CD14-positive monocyte (primary cell): ENCODE results near the gene LYZL1. TPM values are rescaled to one million over a fixed set of nuclear protein-coding genes. Genes with fewer than 3 reads are reported as not detected.

Experiments
- DNase-seq, 3 donors: peaks; one replicate each; pipeline ENCODE4 v3.0.0-alpha.2; 2011 to 2022
- H2AFZ ChIP-seq: 2 replicates; pipeline ENCODE4 v1.6.0; 2012; ENCODE audit warnings: mild to moderate bottlenecking, low read depth, low read length, inconsistent platforms; ENCODE audit not compliant: insufficient read depth, poor library complexity, severe bottlenecking
- H3K27ac ChIP-seq, 2 donors: 1 replicate in 1 of 2; 2 replicates in 1 of 2; pipeline ENCODE4 v1.5.1; 2012 to 2013; ENCODE audit warnings: low read length in 2 of 2, control low read depth in 1 of 2, inconsistent platforms in 1 of 2, low read depth in 1 of 2, mild to moderate bottlenecking in 1 of 2
- H3K27me3 ChIP-seq, 2 donors: one replicate each; pipeline versions ENCODE4 v1.6.0 to v1.6.1; 2011 to 2013; ENCODE audit warnings: low read length in 2 of 2; ENCODE audit not compliant: control insufficient read depth in 2 of 2, insufficient read depth in 2 of 2
- H3K36me3 ChIP-seq, 2 donors: replicated peaks in 1 of 2; 1 replicate in 1 of 2; 2 replicates in 1 of 2; pipeline versions ENCODE4 v1.5.1 to v1.6.1; 2012 to 2013; ENCODE audit warnings: low read length in 2 of 2, control low read depth in 1 of 2, inconsistent platforms in 1 of 2, mild to moderate bottlenecking in 1 of 2; ENCODE audit not compliant: insufficient read depth in 2 of 2, control insufficient read depth in 1 of 2
- H3K4me1 ChIP-seq, 2 donors: 1 replicate in 1 of 2; 2 replicates in 1 of 2; pipeline versions ENCODE4 v1.5.1 to v1.6.1; 2012 to 2013; ENCODE audit warnings: low read length in 2 of 2, control low read depth in 1 of 2, inconsistent platforms in 1 of 2, mild to moderate bottlenecking in 1 of 2, moderate library complexity in 1 of 2; ENCODE audit not compliant: insufficient read depth in 2 of 2, control insufficient read depth in 1 of 2
- H3K4me2 ChIP-seq: replicated peaks from 2 replicates; pipeline ENCODE3; 2012; ENCODE audit warnings: low read length, moderate library complexity, mild to moderate bottlenecking; ENCODE audit not compliant: poor library complexity, severe bottlenecking; ENCODE audit errors: extremely low read depth
- H3K4me3 ChIP-seq, 3 experiments: fragments of 200-600 bp in 1 of 3; sonication (generic) in 1 of 3; replicated peaks in 1 of 3; 1 replicate in 2 of 3; 2 replicates in 1 of 3; pipeline ENCODE4 v1.5.1; 2011 to 2013; ENCODE audit warnings: low read length in 3 of 3, mild to moderate bottlenecking in 3 of 3, control low read depth in 2 of 3, low read depth in 2 of 3, inconsistent platforms in 1 of 3, moderate library complexity in 1 of 3
- H3K79me2 ChIP-seq: 2 replicates; pipeline ENCODE4 v1.6.0; 2012; ENCODE audit warnings: mild to moderate bottlenecking, control low read depth, inconsistent platforms, low read length, moderate library complexity; ENCODE audit not compliant: insufficient read depth
- H3K9ac ChIP-seq: 2 replicates; pipeline ENCODE4 v1.6.0; 2017; ENCODE audit warnings: low read length, mild to moderate bottlenecking; ENCODE audit not compliant: insufficient read depth, poor library complexity, severe bottlenecking
- H3K9me3 ChIP-seq, 2 donors: replicated peaks in 1 of 2; 1 replicate in 1 of 2; 2 replicates in 1 of 2; pipeline versions ENCODE4 v1.5.1 to v1.6.1; 2012 to 2013; ENCODE audit warnings: low read length in 2 of 2, control low read depth in 1 of 2; ENCODE audit not compliant: control insufficient read depth in 1 of 2, insufficient read depth in 1 of 2
- H4K20me1 ChIP-seq: 2 replicates; pipeline ENCODE4 v1.6.0; 2012; ENCODE audit warnings: mild to moderate bottlenecking, low read length, control low read depth, moderate library complexity; ENCODE audit not compliant: insufficient read depth
- H3K27ac Mint-ChIP-seq, 7 donors: one replicate each; pipeline ENCODE4 v1.8.0; 2020; ENCODE audit warnings: mild to moderate bottlenecking in 7 of 7, mixed read lengths in 7 of 7, moderate library complexity in 6 of 7, inconsistent platforms in 2 of 7
- H3K27me3 Mint-ChIP-seq, 3 donors: one replicate each; pipeline ENCODE4 v1.8.0; 2021 to 2022; ENCODE audit warnings: low read depth in 3 of 3, mild to moderate bottlenecking in 3 of 3, mixed read lengths in 3 of 3, moderate library complexity in 3 of 3, inconsistent platforms in 1 of 3
- H3K36me3 Mint-ChIP-seq, 2 donors: one replicate each; pipeline ENCODE4 v1.8.0; 2020; ENCODE audit warnings: mixed read lengths in 2 of 2, inconsistent platforms in 1 of 2, mild to moderate bottlenecking in 1 of 2
- H3K4me1 Mint-ChIP-seq: one replicate; pipeline ENCODE4 v1.8.0; 2020; ENCODE audit warnings: mild to moderate bottlenecking, mixed read lengths
- H3K4me3 Mint-ChIP-seq, 2 donors: one replicate each; pipeline ENCODE4 v1.8.0; 2020; ENCODE audit warnings: mild to moderate bottlenecking in 2 of 2, mixed read lengths in 2 of 2, moderate library complexity in 1 of 2
- H3K9me3 Mint-ChIP-seq, 7 donors: one replicate each; pipeline ENCODE4 v1.8.0; 2020 to 2022; ENCODE audit warnings: mixed read lengths in 7 of 7, mild to moderate bottlenecking in 6 of 7, moderate library complexity in 6 of 7, inconsistent platforms in 2 of 7
- WGBS: methylation state at CpG from one replicate; pipeline ENCODE4 v1.1.5; 2013; ENCODE audit warnings: missing lambda C conversion rate; ENCODE audit not compliant: insufficient coverage; 5-methylcytosine and 5-hydroxymethylcytosine counted together
- intact Hi-C, 2 donors: fragments of 100-400 bp; cut with micrococcal nuclease; formaldehyde crosslinking; loops; one replicate each; pipeline versions ENCODE4 v1.15.0 to v1.15.1; 2023
- polyA plus RNA-seq, 3 donors: library from polyadenylated mRNA; depleted of rRNA in 1 of 3; unstranded in 2 of 3; stranded (reverse) in 1 of 3; fragments of 300-500 nt in 2 of 3; fragments of >200 nt in 1 of 3; fragmentation: Illumina TruSeq in 2 of 3; gene quantifications; 1 replicate in 2 of 3; 2 replicates in 1 of 3; pipeline ENCODE4 v1.2.3, GENCODE V29; 2012 to 2021
- TF ChIP-seq, protein P1 (sequence below): fragments of 200-600 bp; IDR thresholded peaks from one replicate; pipeline ENCODE4 v1.8.0; 2022; ENCODE audit warnings: antibody characterized with exemption, mild to moderate bottlenecking

The LYZL1 gene
- polyA plus RNA-seq, 3 donors = not detected

- peaks cover 7% of the 10 kb centered on the region for H3K4me1 Mint-ChIP-seq
- H3K36me3 ChIP-seq = no peaks in the 10 kb centered on the region
- no peaks in the 10 kb centered on the region for H3K9me3 ChIP-seq
- no peaks in the 10 kb centered on the region for H3K36me3 Mint-ChIP-seq
- no peaks in the 10 kb centered on the region for H3K4me1 ChIP-seq
- WGBS = 97% methylated on average over 5 of the region's 7 CpGs
- H2AFZ ChIP-seq = no peak overlapping the region
- no peak overlapping the region for H3K4me2 ChIP-seq
- TF ChIP-seq, protein P1, sequence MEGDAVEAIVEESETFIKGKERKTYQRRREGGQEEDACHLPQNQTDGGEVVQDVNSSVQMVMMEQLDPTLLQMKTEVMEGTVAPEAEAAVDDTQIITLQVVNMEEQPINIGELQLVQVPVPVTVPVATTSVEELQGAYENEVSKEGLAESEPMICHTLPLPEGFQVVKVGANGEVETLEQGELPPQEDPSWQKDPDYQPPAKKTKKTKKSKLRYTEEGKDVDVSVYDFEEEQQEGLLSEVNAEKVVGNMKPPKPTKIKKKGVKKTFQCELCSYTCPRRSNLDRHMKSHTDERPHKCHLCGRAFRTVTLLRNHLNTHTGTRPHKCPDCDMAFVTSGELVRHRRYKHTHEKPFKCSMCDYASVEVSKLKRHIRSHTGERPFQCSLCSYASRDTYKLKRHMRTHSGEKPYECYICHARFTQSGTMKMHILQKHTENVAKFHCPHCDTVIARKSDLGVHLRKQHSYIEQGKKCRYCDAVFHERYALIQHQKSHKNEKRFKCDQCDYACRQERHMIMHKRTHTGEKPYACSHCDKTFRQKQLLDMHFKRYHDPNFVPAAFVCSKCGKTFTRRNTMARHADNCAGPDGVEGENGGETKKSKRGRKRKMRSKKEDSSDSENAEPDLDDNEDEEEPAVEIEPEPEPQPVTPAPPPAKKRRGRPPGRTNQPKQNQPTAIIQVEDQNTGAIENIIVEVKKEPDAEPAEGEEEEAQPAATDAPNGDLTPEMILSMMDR = no peak
- H3K9me3 Mint-ChIP-seq = peaks cover 0 to 8% (median 3%) of the 10 kb centered on the region in 7 donors
- H3K9ac ChIP-seq = no peak overlapping the region
- no peak overlapping the region for H3K27ac Mint-ChIP-seq
- H3K4me3 Mint-ChIP-seq = no peak overlapping the region
- intact Hi-C loops = no loop called here
- H3K27ac ChIP-seq = no peak overlapping the region
- H3K4me3 ChIP-seq = no peak overlapping the region
- no peaks in the 10 kb centered on the region for H4K20me1 ChIP-seq
- H3K27me3 Mint-ChIP-seq = peaks cover 6 to 13% (median 9%) of the 10 kb centered on the region in 3 donors
- DNase-seq = no peak
- no peaks in the 10 kb centered on the region for H3K27me3 ChIP-seq
- H3K79me2 ChIP-seq = no peaks in the 10 kb centered on the region
Observed at GRCh38 chr10:29244978-29245377, 43.9 kb upstream of the LYZL1 start.

- H3K27ac Mint-ChIP-seq = no peak overlapping the region
- DNase-seq = no peak
- H3K9ac ChIP-seq = no peak overlapping the region
- intact Hi-C loops = no loop called here
- H3K4me3 ChIP-seq = no peak overlapping the region
- H3K36me3 ChIP-seq = no peaks in the 10 kb centered on the region
- H3K27me3 Mint-ChIP-seq = peaks cover 6 to 15% (median 10%) of the 10 kb centered on the region in 3 donors
- H4K20me1 ChIP-seq = no peaks in the 10 kb centered on the region
- H3K27ac ChIP-seq = no peak overlapping the region
- no peak overlapping the region for H2AFZ ChIP-seq
- no peak overlapping the region for H3K4me2 ChIP-seq
- H3K27me3 ChIP-seq = no peaks in the 10 kb centered on the region
- H3K9me3 Mint-ChIP-seq = peaks cover 0 to 8% (median 3%) of the 10 kb centered on the region in 7 donors
- no peaks in the 10 kb centered on the region for H3K36me3 Mint-ChIP-seq
- peaks cover 6% of the 10 kb centered on the region for H3K4me1 Mint-ChIP-seq
- H3K79me2 ChIP-seq = no peaks in the 10 kb centered on the region
- no peak overlapping the region for H3K4me3 Mint-ChIP-seq
- no peaks in the 10 kb centered on the region for H3K4me1 ChIP-seq
- WGBS = 97% methylated on average over 10 of the region's 11 CpGs
- H3K9me3 ChIP-seq = no peaks in the 10 kb centered on the region
- TF ChIP-seq, protein P1 = no peak
Observed at GRCh38 chr10:29245476-29245875, 43.4 kb upstream of the LYZL1 start.
